OCI-LY1 (cell line): ENCODE measurements around the gene CLIP2.

ENCODE experiments used
- EZH2 ChIP-seq: fragments of 200-600 bp; sonication (generic), shearing (Covaris generic); IDR thresholded peaks from 2 replicates; pipeline ENCODE4 v1.8.0; 2017; ENCODE audit warnings: borderline replicate concordance, mixed run types, mild to moderate bottlenecking, antibody characterized with exemption, low read length, moderate library complexity, mixed read lengths
- TF ChIP-seq, protein P1 (sequence below): fragments of 200-600 bp; sonication (generic), shearing (Covaris generic); IDR thresholded peaks from 2 replicates; pipeline ENCODE4 v1.5.1; 2017; ENCODE audit warnings: mild to moderate bottlenecking, antibody characterized with exemption, low read length, moderate library complexity, mixed read lengths

DNA sequence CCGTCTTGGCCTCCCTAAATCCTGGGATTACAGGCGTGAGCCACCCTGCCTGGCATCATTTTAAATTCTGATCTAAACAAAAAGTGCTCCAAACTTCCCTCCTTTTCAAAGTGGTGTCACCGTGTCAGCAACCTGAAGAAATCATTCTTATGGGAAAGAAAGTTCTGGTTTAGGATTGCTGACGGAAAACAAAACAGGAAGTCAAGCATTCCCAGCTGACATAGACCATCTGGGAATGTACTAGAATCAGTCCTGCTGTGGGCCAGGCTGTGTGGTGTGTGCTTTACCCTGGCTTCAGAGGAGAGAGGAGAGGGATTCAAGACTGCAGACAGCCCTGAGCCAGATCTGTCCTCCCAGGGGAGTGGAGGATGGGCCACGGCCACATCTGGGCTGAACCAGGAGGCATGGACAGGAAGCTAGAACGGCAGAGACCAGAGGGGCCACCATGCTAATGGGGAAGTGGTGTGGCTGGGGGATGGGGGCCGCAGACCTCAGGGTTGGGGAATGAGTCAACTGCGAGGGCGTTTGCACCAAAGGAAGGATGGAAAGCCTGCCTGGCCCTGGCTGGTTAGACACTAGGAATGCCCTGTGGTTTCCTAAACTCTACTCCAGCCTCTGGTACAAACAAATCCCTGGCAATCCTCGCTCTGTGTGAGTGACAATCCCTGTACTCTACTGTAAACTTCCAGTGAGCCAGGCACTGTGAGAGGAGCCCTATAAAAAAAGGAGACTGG, 16.7 kb upstream of the CLIP2 start:
- TF ChIP-seq, protein P1, sequence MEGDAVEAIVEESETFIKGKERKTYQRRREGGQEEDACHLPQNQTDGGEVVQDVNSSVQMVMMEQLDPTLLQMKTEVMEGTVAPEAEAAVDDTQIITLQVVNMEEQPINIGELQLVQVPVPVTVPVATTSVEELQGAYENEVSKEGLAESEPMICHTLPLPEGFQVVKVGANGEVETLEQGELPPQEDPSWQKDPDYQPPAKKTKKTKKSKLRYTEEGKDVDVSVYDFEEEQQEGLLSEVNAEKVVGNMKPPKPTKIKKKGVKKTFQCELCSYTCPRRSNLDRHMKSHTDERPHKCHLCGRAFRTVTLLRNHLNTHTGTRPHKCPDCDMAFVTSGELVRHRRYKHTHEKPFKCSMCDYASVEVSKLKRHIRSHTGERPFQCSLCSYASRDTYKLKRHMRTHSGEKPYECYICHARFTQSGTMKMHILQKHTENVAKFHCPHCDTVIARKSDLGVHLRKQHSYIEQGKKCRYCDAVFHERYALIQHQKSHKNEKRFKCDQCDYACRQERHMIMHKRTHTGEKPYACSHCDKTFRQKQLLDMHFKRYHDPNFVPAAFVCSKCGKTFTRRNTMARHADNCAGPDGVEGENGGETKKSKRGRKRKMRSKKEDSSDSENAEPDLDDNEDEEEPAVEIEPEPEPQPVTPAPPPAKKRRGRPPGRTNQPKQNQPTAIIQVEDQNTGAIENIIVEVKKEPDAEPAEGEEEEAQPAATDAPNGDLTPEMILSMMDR, result no peak
- TF ChIP-seq EZH2, result no peak
